Epithelial cell of proximal tubule (primary cell): ENCODE measurements around the gene MRM2. TPM values are rescaled to one million over a fixed set of nuclear protein-coding genes. Genes with fewer than 3 reads are reported as not detected.

Experiments
- DNase-seq: peaks from one replicate; pipeline ENCODE4 v3.0.0-alpha.2; 2011; ENCODE audit warnings: low read depth
- H3K4me3 ChIP-seq: 2 replicates; pipeline ENCODE4 v1.5.1; 2011; ENCODE audit warnings: low read depth, mild to moderate bottlenecking, low read length
- total RNA-seq: library from RNA; depleted of rRNA; stranded (reverse); fragments of >200 nt; gene quantifications from 2 replicates; pipeline ENCODE4 v1.2.3, GENCODE V29; 2015
- TF ChIP-seq, protein P1 (sequence below): conservative IDR thresholded peaks from 2 replicates; pipeline ENCODE4 v1.5.1; 2012; ENCODE audit warnings: low read depth, mild to moderate bottlenecking, low read length

MRM2 gene
- total RNA-seq, 1 donor from 2014 or later = 26.1 TPM

- TF ChIP-seq, protein P1, sequence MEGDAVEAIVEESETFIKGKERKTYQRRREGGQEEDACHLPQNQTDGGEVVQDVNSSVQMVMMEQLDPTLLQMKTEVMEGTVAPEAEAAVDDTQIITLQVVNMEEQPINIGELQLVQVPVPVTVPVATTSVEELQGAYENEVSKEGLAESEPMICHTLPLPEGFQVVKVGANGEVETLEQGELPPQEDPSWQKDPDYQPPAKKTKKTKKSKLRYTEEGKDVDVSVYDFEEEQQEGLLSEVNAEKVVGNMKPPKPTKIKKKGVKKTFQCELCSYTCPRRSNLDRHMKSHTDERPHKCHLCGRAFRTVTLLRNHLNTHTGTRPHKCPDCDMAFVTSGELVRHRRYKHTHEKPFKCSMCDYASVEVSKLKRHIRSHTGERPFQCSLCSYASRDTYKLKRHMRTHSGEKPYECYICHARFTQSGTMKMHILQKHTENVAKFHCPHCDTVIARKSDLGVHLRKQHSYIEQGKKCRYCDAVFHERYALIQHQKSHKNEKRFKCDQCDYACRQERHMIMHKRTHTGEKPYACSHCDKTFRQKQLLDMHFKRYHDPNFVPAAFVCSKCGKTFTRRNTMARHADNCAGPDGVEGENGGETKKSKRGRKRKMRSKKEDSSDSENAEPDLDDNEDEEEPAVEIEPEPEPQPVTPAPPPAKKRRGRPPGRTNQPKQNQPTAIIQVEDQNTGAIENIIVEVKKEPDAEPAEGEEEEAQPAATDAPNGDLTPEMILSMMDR = no peak
- no peak for DNase-seq
- no peak overlapping the region for H3K4me3 ChIP-seq
Observed at GRCh38 chr7:2257651-2258050, 15.6 kb upstream of the MRM2 start.

GRCh38 chr7:2257046-2257551 lies 15.1 kb upstream of the MRM2 start:
- no peak overlapping the region for H3K4me3 ChIP-seq
- no peak for DNase-seq
- TF ChIP-seq, protein P1 = no peak

DNA sequence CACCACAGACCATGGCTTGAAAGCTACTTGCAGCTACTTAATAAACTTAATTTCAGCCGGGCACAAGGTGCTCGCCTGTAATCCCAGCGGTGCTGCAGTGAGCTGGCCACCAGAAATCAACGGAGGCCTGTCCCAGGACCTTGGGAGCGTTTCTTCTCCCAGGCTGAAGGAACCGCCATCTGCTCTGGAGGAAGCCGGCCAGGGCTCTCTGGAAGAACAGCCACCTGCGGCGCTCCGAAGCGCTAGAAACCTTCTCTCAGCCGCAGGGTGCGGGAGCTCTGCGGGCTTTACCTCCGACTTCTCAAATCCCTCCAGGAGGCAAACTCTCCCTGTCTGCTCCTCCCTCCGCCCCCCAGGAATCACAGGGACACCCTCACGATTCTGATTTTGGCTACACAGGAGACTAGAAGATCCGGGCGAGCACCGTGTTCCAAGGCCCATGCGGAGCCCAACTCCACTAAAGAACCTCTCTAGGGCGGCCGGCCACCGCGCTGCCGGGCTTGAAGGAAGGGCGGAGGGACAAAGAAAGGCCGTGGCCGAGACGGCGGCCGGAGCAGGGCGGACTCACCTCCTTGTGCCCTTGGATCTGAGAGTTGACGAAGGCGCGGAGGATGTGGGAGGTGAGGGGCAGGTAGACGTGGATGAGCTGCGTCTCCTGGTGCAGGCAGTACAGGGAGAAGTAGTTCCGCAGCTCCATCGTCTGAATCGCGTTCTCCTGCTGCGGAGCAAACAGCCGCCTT lies 14.5 kb upstream of the MRM2 start:
- TF ChIP-seq, protein P1 = no peak
- DNase-seq = no peak
- no peak overlapping the region for H3K4me3 ChIP-seq

DNA sequence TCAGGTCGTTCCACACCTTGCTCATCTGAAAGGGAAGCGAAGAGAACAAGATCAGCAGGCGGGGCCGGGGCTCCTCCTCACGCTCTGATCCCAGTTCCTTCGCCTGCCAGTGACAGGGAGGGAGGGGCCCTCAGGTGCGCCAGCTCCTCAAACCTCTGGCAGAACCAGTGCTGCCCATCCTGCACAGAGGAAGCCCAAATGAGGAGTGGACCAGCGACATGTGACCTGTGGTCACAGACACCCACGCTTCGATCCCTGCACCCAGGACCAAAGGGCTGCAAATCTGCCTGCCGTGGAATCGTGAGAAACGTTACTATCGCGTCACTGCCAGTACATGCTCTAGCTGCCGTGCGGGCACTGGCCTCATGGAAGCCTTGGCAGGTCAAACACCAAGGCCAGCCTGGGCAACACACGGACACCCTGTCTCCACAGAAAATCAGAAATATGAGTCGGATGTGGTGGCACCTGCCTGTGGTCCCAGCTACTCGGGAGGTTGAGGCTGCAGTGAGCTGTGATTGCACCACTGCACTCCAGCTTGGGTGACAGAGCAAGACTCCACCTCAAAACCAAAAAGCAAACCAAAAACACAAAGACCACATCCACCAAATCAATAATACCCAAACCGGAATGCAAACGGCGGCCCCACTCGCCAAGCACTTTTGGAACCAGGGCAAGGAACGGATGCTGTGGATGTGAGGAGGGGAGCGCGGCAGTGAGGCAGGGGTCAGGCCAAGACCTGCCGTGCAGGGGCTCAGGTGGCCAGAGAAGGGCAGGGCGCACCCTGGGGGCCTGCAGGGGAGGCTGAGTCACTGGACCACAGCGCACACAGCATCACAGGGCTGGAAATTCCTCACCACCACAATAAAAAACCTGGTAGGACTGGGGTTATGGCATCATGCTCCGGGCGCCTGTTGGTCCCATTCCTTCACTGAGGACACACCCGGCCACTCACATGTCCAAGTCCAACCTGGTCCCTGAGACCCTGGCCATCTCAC lies 13.4 kb upstream of the MRM2 start:
- H3K4me3 ChIP-seq = no peak overlapping the region
- TF ChIP-seq, protein P1 = no peak
- no peak for DNase-seq

DNA sequence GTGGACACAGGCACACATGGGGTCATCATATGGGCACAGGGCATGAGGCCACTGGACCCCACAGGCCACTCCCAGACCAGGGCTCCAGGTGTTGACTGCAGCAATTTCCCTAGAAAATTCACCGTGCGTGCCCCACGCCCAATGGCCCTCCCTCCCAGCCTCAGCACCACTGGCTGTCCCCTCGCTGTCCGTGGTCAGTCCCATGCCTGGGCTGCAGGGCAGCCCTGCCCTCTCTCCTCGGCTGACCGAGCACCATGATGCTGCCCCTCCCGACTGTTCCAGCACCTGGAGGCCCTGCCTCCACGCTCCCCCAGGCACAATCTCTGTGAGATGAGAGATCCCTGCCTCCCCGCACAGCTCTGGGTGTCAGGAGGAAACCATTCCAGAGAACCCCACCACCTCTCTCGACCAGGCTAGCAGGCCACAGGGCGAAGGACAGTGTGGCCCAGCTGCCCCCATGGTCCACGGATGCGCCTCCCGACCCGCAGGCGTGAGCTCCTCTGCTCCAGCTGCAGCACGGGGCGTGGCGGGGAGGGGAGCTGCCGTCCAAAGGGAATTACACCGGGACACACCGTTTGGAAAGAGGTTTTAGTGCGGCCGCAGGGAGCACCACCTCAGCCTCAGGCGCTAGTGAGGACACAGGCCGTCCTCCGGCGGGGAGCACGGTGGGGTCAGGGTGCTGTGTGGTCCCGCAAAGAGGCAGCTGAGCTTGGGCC lies 12.6 kb upstream of the MRM2 start:
- DNase-seq = no peak
- no peak overlapping the region for H3K4me3 ChIP-seq
- TF ChIP-seq, protein P1 = no peak

DNA sequence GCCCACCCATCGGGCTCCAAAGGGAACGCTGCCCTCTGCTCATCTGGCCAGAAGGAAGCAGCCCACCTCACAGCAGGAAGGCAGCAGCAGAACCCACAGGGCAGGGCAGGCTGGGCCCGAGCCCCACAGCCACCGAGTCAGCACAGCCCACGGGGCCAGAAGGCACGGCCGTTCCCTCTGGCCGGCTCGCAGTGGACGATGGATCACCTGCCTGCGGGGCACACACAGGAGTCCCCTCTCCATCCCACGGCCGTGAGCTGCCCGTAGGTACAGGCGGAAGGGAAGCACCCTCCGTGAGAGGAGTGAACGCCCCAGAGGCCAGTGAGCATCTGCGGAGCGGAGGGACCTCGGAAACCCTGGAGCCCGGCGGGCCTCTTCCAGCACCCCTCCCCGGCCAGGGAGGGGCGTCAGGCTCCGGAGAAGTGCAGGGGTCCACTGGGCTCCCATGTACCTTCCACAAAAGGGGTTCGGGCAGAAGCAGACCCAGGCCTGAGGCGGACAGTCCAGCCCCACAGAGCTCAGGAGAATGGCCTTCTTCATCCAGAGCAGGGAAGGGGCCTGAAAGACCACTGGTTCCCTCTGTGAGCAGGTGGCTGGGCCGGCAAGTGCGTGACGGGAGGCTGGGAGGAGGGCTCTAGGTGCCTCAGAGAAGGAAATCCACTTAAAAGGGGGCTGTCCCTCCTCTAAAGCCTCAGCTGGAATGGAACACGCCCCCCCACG lies 11.7 kb upstream of the MRM2 start:
- DNase-seq = no peak
- TF ChIP-seq, protein P1 = no peak
- H3K4me3 ChIP-seq = no peak overlapping the region
